NCI-H146 (cell line): Measurements from ENCODE around the gene PXN.
"Not testable (repeated sequence)": the region's sequence is repeated elsewhere in the genome, so short reads cannot be mapped to it uniquely, and the experiment has no call there.

Experiments used
- DNase-seq: peaks from one replicate; lab custom pipeline; 2025; lab: John Stamatoyannopoulos, UW

The PXN gene

GRCh38 chr12:120209851-120210250, 55.7 kb downstream of the PXN start:
- no peak for DNase-seq

GRCh38 chr12:120207227-120207626, 58.3 kb downstream of the PXN start:
- no peak for DNase-seq

GRCh38 chr12:120206781-120207180, 58.7 kb downstream of the PXN start:
- not testable (repeated sequence) for DNase-seq

GRCh38 chr12:120206228-120206627, 59.3 kb downstream of the PXN start:
- DNase-seq = no peak

- no peak for DNase-seq
Observed at GRCh38 chr12:120204171-120204570, 61.4 kb downstream of the PXN start.

GRCh38 chr12:120200364-120200800, 65.1 kb downstream of the PXN start:
- no peak for DNase-seq

- DNase-seq = no peak
Observed at GRCh38 chr12:120199595-120200306, 65.8 kb downstream of the PXN start.

GRCh38 chr12:120199025-120199424, 66.5 kb downstream of the PXN start:
- no peak for DNase-seq

GRCh38 chr12:120197542-120197887, 68.0 kb downstream of the PXN start:
- no peak for DNase-seq

- DNase-seq = not testable (repeated sequence)
Observed at GRCh38 chr12:120196817-120197541, 68.6 kb downstream of the PXN start.

- no peak for DNase-seq
Observed at GRCh38 chr12:120196363-120196762, 69.2 kb downstream of the PXN start.

- DNase-seq = peak; percentile 75
Observed at GRCh38 chr12:120194534-120195395, 70.8 kb downstream of the PXN start, which contains the start of gene GCN1. Gene GCN1, minus strand, starts transcription at chr12:120194715. Its CDS starts 18 bp downstream, at chr12:120194697.

- no peak for DNase-seq
Observed at GRCh38 chr12:120194226-120194533, 71.3 kb downstream of the PXN start.

- DNase-seq = not testable (repeated sequence)
Observed at GRCh38 chr12:120193286-120193685, 72.2 kb downstream of the PXN start.

- DNase-seq = no peak
Observed at GRCh38 chr12:120190985-120191480, 74.5 kb downstream of the PXN start.

- DNase-seq = no peak
Observed at GRCh38 chr12:120190386-120190785, 75.1 kb downstream of the PXN start.

- DNase-seq = no peak
Observed at GRCh38 chr12:120186654-120187053, 78.9 kb downstream of the PXN start.

- no peak for DNase-seq
Observed at GRCh38 chr12:120183211-120183631, 82.3 kb downstream of the PXN start.

- no peak for DNase-seq
Observed at GRCh38 chr12:120181991-120182631, 83.4 kb downstream of the PXN start.

- DNase-seq = no peak
Observed at GRCh38 chr12:120180975-120181374, 84.6 kb downstream of the PXN start.

- DNase-seq = no peak
Observed at GRCh38 chr12:120175537-120175936, 90.0 kb downstream of the PXN start.

- DNase-seq = no peak
Observed at GRCh38 chr12:120175062-120175461, 90.5 kb downstream of the PXN start.
